K562 (cell line): ENCODE data around the gene FRYL. TPM values are rescaled to one million over a fixed set of nuclear protein-coding genes. Genes with fewer than 3 reads are reported as not detected.

ENCODE experiments used
- CREM ChIP-seq: IDR thresholded peaks from 2 replicates; pipeline ENCODE4 v1.6.1; 2014; ENCODE audit warnings: antibody characterized with exemption, low read depth
- CTCFL ChIP-seq: IDR thresholded peaks from 2 replicates; pipeline ENCODE4 v1.6.1; 2011; ENCODE audit warnings: borderline replicate concordance, low read depth, mild to moderate bottlenecking, moderate library complexity, low read length; ENCODE audit not compliant: insufficient read depth, poor library complexity, severe bottlenecking
- ESRRB ChIP-seq: fragments of 250-450 bp; sonication (Bioruptor Pico); IDR thresholded peaks from 2 replicates; pipeline ENCODE4 v1.5.0; 2020; ENCODE audit warnings: mild to moderate bottlenecking, moderate library complexity, borderline replicate concordance
- HBP1 ChIP-seq: fragments of 450-650 bp; formaldehyde crosslinking; IDR thresholded peaks from 2 replicates; pipeline ENCODE4 v1.4.0; 2022; ENCODE audit warnings: missing genetic modification characterization
- KLF1 ChIP-seq: fragments of 450-650 bp; IDR thresholded peaks from 2 replicates; pipeline ENCODE4 v1.6.1; 2016; ENCODE audit warnings: missing genetic modification characterization, missing compliant biosample characterization
- MXI1 ChIP-seq: IDR thresholded peaks from 2 replicates; pipeline ENCODE4 v1.6.1; 2011; ENCODE audit warnings: low read depth, mild to moderate bottlenecking, improper control_type of control experiment, low read length
- MYNN ChIP-seq, 2 experiments: sonication (generic); formaldehyde crosslinking in 1 of 2; IDR thresholded peaks; 2 replicates each; pipeline versions ENCODE4 v1.5.0 to v1.6.1; 2016 to 2020; ENCODE audit warnings: antibody characterized with exemption in 1 of 2, missing genetic modification reagents in 1 of 2
- NFIC ChIP-seq: fragments of 450-650 bp; IDR thresholded peaks from 2 replicates; pipeline ENCODE4 v1.6.1; 2017; ENCODE audit warnings: mild to moderate bottlenecking, inconsistent platforms
- POLR2AphosphoS5 ChIP-seq: IDR thresholded peaks from 2 replicates; pipeline ENCODE4 v1.6.1; 2011; ENCODE audit warnings: mild to moderate bottlenecking, low read depth, low read length, moderate library complexity; ENCODE audit not compliant: control insufficient read depth, insufficient read depth
- PRPF4 ChIP-seq: fragments of 200-400 bp; formaldehyde crosslinking; IDR thresholded peaks from one replicate; pipeline ENCODE4 v1.6.1; 2017; ENCODE audit warnings: low read length, low read depth, mild to moderate bottlenecking; ENCODE audit not compliant: insufficient read depth, poor library complexity, severe bottlenecking
- RBM25 ChIP-seq: fragments of 200-400 bp; formaldehyde crosslinking; IDR thresholded peaks from 2 replicates; pipeline ENCODE4 v1.6.1; 2018; ENCODE audit warnings: low read length, low read depth, moderate library complexity; ENCODE audit not compliant: severe bottlenecking
- TAF7 ChIP-seq: fragments of 450-650 bp; IDR thresholded peaks from 2 replicates; pipeline ENCODE4 v1.6.1; 2016; ENCODE audit warnings: missing genetic modification characterization, missing compliant biosample characterization
- TFAP4 ChIP-seq: sonication (generic); formaldehyde crosslinking; IDR thresholded peaks from 2 replicates; pipeline ENCODE4 v1.8.0; 2022; ENCODE audit warnings: missing genetic modification reagents, mild to moderate bottlenecking, moderate library complexity, borderline replicate concordance
- THRAP3 ChIP-seq: fragments of 450-650 bp; IDR thresholded peaks from 2 replicates; pipeline ENCODE4 v1.6.1; 2016; ENCODE audit warnings: mild to moderate bottlenecking, inconsistent platforms, borderline replicate concordance
- ZNF407 ChIP-seq: fragments of 450-650 bp; IDR thresholded peaks from 2 replicates; pipeline ENCODE4 v1.6.1; 2016; ENCODE audit warnings: low read depth
- polyA plus RNA-seq, 8 experiments: library from polyadenylated mRNA; depleted of rRNA in 4 of 8; stranded (reverse) in 5 of 8; unstranded in 3 of 8; fragments of >200 nt; fragmentation: Nextera tagmentation in 2 of 8; fragmentation: Illumina TruSeq in 1 of 8; extraction: Ambion mirVana in 2 of 8; extraction: Trizol in 1 of 8; gene quantifications; 2 replicates each; pipeline versions ENCODE4 v1.2.1 to v1.2.3, GENCODE V29; 2011 to 2014; ENCODE audit warnings: inconsistent platforms in 1 of 8, missing spikeins in 1 of 8
- total RNA-seq, 7 experiments: library from RNA; depleted of rRNA in 6 of 7; stranded (reverse); fragments of >200 nt in 6 of 7; fragmentation: Illumina TruSeq in 2 of 7; extraction: Trizol in 2 of 7; gene quantifications; 2 replicates each; pipeline versions ENCODE4 v1.2.1 to v1.2.3, GENCODE V29; 2011 to 2021; ENCODE audit warnings: low replicate concordance in 1 of 7

The FRYL gene
- total and polyA plus RNA-seq, 9 of the 15 experiments (the other 6 are each of a cell fraction or from before 2014, with no cell fraction given), result 7.2 to 34.9 (median 15.9) TPM

GRCh38 chr4:48739560-48740019 is 40.5 kb downstream of the FRYL start (continued):
- TF ChIP-seq PRPF4 (no peak), ESRRB (no peak), ZNF407 (no peak), MXI1 (no peak), HBP1 (no peak), KLF1 (tag) (no peak), NFIC (peak; percentile 55), CTCFL (no peak), TAF7 (tag) (no peak), CREM (no peak; the same call in 1 of the 2 replicates), TFAP4 (CRISPR knock-in tag) (no peak), POLR2AphosphoS5 (peak; percentile 48; the same call in 1 of the 2 replicates), RBM25 (no peak), THRAP3 (no peak), MYNN (IDR thresholded peaks at IDR 0.05) (no peak), MYNN (CRISPR knock-in tag; IDR thresholded peaks at IDR 0.05) (no peak)
